Panc1 (cell line): Measurements from ENCODE around the gene CDRT15. TPM values are rescaled to one million over a fixed set of nuclear protein-coding genes. Genes with fewer than 3 reads are reported as not detected.

Experiments used
- ATAC-seq: fragments of 200-7000 bp; cut with Tn5 transposase; 2 replicates; pipeline ENCODE4 v1.9.1; 2020; ENCODE audit warnings: mild to moderate bottlenecking, moderate library complexity
- BruUV-seq: library from RNA; stranded (reverse); fragments of 400-500 nt; replicated peaks from 2 replicates; lab custom pipeline; 2021; lab: Mats Ljungman, UMichigan
- CTCF ChIA-PET: fragments of 300-600 bp; sonication (Branson Sonifier 250); formaldehyde crosslinking; loops from one replicate; lab custom pipeline; 2022; ENCODE audit warnings: antibody characterized with exemption; lab: Charles Lee
- POLR2A ChIA-PET: fragments of 300-600 bp; sonication (Branson Sonifier 250); formaldehyde crosslinking; loops from one replicate; lab custom pipeline; 2022; ENCODE audit warnings: antibody characterized with exemption; lab: Charles Lee
- DNase-seq: peaks from one replicate; pipeline ENCODE4 v3.0.0-alpha.2; 2010; ENCODE audit warnings: low read depth, low spot score
- H3K27ac ChIP-seq: 2 replicates; pipeline ENCODE4 v1.5.1; 2011; ENCODE audit warnings: mild to moderate bottlenecking, low read length, inconsistent platforms
- H3K27me3 ChIP-seq: fragments of 200-500 bp; sonication (Bioruptor generic); 2 replicates; pipeline ENCODE4 v1.6.0; 2014; ENCODE audit warnings: low read length, inconsistent platforms; ENCODE audit not compliant: control insufficient read depth, insufficient read depth
- H3K36me3 ChIP-seq: fragments of 200-500 bp; sonication (Bioruptor generic); 2 replicates; pipeline ENCODE4 v1.5.1; 2014; ENCODE audit warnings: inconsistent platforms, mild to moderate bottlenecking, low read length, moderate library complexity; ENCODE audit not compliant: control insufficient read depth, insufficient read depth
- H3K4me1 ChIP-seq: 2 replicates; pipeline ENCODE4 v1.5.1; 2011; ENCODE audit warnings: inconsistent platforms, mild to moderate bottlenecking, low read length, moderate library complexity; ENCODE audit not compliant: control insufficient read depth, insufficient read depth
- H3K4me3 ChIP-seq, 2 experiments: 2 replicates each; pipeline ENCODE4 v1.5.1; 2011 to 2012; ENCODE audit warnings: low read depth in 2 of 2, low read length in 2 of 2, mild to moderate bottlenecking in 2 of 2, inconsistent platforms in 1 of 2, moderate library complexity in 1 of 2
- H3K9me3 ChIP-seq: fragments of 200-500 bp; sonication (Bioruptor generic); 2 replicates; pipeline ENCODE4 v1.5.1; 2014; ENCODE audit warnings: low read depth, mild to moderate bottlenecking, inconsistent platforms, low read length, moderate library complexity; ENCODE audit not compliant: control insufficient read depth, insufficient read depth
- POLR2AphosphoS5 ChIP-seq: IDR thresholded peaks from 2 replicates; pipeline ENCODE4 v1.6.1; 2012; ENCODE audit warnings: mild to moderate bottlenecking, low read depth, low read length, moderate library complexity
- SIN3A ChIP-seq: IDR thresholded peaks from 2 replicates; pipeline ENCODE4 v1.6.1; 2012; ENCODE audit warnings: low read depth, mild to moderate bottlenecking, low read length, moderate library complexity, borderline replicate concordance; ENCODE audit not compliant: insufficient read depth
- TCF7L2 ChIP-seq: IDR thresholded peaks from 2 replicates; pipeline ENCODE4 v1.6.1; 2011; ENCODE audit warnings: mild to moderate bottlenecking, low read depth, low read length, inconsistent platforms
- in situ Hi-C: cut with HindIII; loops from 2 replicates; pipeline ENCODE4 v1.10.0; 2016; ENCODE audit warnings: low sequenced_read_pairs, low pct_unique_long_range_greater_than_20kb
- intact Hi-C: fragments of 100-400 bp; cut with micrococcal nuclease; formaldehyde crosslinking; loops from one replicate; pipeline ENCODE4 v1.10.0; 2022; ENCODE audit not compliant: unreplicated experiment
- total RNA-seq: library from RNA; stranded (reverse); gene quantifications from one replicate; pipeline ENCODE4 v1.2.1, GENCODE V29; 2021; ENCODE audit not compliant: unreplicated experiment
- TF ChIP-seq, protein P1 (sequence below): fragments of 450-650 bp; IDR thresholded peaks from 2 replicates; pipeline ENCODE4 v1.5.1; 2017; ENCODE audit warnings: mild to moderate bottlenecking
- TF ChIP-seq, protein P2 (sequence below), 2 experiments: IDR thresholded peaks; 2 replicates each; pipeline ENCODE4 v1.6.1; 2011 to 2012; ENCODE audit warnings: low read depth in 2 of 2, control low read depth in 1 of 2, low read length in 1 of 2, mild to moderate bottlenecking in 1 of 2, moderate library complexity in 1 of 2; ENCODE audit not compliant: insufficient read depth in 1 of 2

Gene CDRT15
- total RNA-seq, 1 experiment from 2014 or later: not detected

DNA sequence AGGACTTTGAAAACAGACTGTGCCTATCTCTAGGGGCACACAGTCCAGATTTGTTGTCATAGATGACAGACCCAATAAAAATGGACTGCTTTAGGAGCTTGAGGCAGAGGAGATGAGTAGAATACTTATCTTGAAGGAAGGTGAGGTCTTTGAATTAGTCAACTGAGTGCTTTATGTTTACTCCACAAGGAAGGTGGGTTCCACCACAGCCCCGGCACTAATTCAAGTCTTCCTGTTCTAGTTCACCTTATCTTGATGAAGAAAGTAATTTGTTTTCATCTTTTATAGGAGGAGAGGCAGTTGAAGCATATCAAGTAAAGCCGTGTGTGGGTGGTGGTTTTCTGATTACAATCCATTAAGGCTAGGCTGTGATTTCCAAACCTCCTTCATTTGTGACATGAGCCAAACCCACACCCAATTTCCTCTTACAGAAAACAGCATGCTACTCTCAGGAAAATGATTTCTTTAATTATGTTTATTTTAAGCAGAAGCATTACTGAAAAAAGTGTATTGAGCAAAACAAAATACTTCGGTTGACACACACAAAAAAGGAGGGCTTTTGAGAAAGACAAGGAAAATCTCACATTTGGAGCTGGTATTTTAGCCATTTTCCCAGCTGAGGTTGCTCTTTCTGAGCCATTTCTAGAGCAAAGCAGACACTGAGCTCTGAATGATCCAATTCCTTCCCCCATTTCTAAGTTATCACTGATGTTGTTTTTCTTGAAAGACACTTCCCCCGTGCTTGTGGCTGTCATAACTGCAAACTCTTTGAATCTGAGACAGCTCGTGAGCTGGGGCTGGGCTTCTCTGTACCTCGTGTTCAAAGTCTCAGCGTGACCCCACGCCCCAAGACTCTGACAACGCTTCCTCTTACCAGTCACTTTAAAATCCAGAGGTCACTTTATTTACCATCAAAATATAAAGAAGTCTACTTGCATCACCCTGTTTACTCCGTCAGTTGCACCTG, 35.4 kb downstream of the CDRT15 start:
- Histone ChIP-seq H3K27me3 (no peaks in the 10 kb centered on the region), H3K4me1 (no peaks in the 10 kb centered on the region), H3K36me3 (no peaks in the 10 kb centered on the region), H3K4me3 (no peak overlapping the region), H3K27ac (no peak overlapping the region), H3K9me3 (no peaks in the 10 kb centered on the region)
- in situ Hi-C loops: no loop called here
- BruUV-seq: no TSS peak
- DNase-seq: no peak
- CTCF ChIA-PET: no interaction called here
- POLR2A ChIA-PET: no interaction called here
- no peak for ATAC-seq
- TF ChIP-seq POLR2AphosphoS5: no peak
- TF ChIP-seq, protein P1, sequence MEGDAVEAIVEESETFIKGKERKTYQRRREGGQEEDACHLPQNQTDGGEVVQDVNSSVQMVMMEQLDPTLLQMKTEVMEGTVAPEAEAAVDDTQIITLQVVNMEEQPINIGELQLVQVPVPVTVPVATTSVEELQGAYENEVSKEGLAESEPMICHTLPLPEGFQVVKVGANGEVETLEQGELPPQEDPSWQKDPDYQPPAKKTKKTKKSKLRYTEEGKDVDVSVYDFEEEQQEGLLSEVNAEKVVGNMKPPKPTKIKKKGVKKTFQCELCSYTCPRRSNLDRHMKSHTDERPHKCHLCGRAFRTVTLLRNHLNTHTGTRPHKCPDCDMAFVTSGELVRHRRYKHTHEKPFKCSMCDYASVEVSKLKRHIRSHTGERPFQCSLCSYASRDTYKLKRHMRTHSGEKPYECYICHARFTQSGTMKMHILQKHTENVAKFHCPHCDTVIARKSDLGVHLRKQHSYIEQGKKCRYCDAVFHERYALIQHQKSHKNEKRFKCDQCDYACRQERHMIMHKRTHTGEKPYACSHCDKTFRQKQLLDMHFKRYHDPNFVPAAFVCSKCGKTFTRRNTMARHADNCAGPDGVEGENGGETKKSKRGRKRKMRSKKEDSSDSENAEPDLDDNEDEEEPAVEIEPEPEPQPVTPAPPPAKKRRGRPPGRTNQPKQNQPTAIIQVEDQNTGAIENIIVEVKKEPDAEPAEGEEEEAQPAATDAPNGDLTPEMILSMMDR: no peak
- TF ChIP-seq, protein P2, sequence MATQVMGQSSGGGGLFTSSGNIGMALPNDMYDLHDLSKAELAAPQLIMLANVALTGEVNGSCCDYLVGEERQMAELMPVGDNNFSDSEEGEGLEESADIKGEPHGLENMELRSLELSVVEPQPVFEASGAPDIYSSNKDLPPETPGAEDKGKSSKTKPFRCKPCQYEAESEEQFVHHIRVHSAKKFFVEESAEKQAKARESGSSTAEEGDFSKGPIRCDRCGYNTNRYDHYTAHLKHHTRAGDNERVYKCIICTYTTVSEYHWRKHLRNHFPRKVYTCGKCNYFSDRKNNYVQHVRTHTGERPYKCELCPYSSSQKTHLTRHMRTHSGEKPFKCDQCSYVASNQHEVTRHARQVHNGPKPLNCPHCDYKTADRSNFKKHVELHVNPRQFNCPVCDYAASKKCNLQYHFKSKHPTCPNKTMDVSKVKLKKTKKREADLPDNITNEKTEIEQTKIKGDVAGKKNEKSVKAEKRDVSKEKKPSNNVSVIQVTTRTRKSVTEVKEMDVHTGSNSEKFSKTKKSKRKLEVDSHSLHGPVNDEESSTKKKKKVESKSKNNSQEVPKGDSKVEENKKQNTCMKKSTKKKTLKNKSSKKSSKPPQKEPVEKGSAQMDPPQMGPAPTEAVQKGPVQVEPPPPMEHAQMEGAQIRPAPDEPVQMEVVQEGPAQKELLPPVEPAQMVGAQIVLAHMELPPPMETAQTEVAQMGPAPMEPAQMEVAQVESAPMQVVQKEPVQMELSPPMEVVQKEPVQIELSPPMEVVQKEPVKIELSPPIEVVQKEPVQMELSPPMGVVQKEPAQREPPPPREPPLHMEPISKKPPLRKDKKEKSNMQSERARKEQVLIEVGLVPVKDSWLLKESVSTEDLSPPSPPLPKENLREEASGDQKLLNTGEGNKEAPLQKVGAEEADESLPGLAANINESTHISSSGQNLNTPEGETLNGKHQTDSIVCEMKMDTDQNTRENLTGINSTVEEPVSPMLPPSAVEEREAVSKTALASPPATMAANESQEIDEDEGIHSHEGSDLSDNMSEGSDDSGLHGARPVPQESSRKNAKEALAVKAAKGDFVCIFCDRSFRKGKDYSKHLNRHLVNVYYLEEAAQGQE (IDR thresholded peaks at IDR 0.05; ENCODE audit: insufficient read depth in 1 of 2, low read depth in 2 of 2, low read length in 1 of 2): no peak
- no peak for TF ChIP-seq SIN3A
- no peak for TF ChIP-seq TCF7L2
- intact Hi-C loops: no loop called here

GRCh38 chr17:14200354-14200753, 36.3 kb downstream of the CDRT15 start:
- ATAC-seq (no peak), DNase-seq (no peak)
- Histone ChIP-seq H3K36me3 (no peaks in the 10 kb centered on the region), H3K4me3 (no peak overlapping the region), H3K4me1 (no peaks in the 10 kb centered on the region), H3K27ac (no peak overlapping the region), H3K27me3 (no peaks in the 10 kb centered on the region), H3K9me3 (no peaks in the 10 kb centered on the region)
- BruUV-seq: no TSS peak
- TF ChIP-seq SIN3A: no peak
- TF ChIP-seq POLR2AphosphoS5: no peak
- TF ChIP-seq, protein P2 (IDR thresholded peaks at IDR 0.05; ENCODE audit: insufficient read depth in 1 of 2, low read depth in 2 of 2, low read length in 1 of 2): no peak
- TF ChIP-seq, protein P1: no peak
- TF ChIP-seq TCF7L2: no peak
- intact Hi-C loops (no loop called here), in situ Hi-C loops (no loop called here)
- POLR2A ChIA-PET: no interaction called here
- CTCF ChIA-PET: no interaction called here
